GM21786 (cell line): ENCODE measurements around the gene HMX3.

Experiments
- ATAC-seq: cut with Tn5 transposase; IDR thresholded peaks from one replicate; pipeline ENCODE4 v1.9.1; 2021; ENCODE audit not compliant: unreplicated experiment

The HMX3 gene

GRCh38 chr10:123134343-123134914 is 1.3 kb upstream of the HMX3 start:
- no peak for ATAC-seq

- no peak for ATAC-seq
Observed at GRCh38 chr10:123134915-123135414, 805 bp upstream of the HMX3 start.

GRCh38 chr10:123136221-123136805 is 543 bp downstream of the HMX3 start:
- ATAC-seq: no peak

- ATAC-seq: no peak
Observed at GRCh38 chr10:123136806-123137642, 1.3 kb downstream of the HMX3 start.

- no peak for ATAC-seq
Observed at GRCh38 chr10:123139165-123139520, 3.4 kb downstream of the HMX3 start.

- no peak for ATAC-seq
Observed at GRCh38 chr10:123139521-123140163, 3.9 kb downstream of the HMX3 start.

GRCh38 chr10:123140164-123140982 is 4.6 kb downstream of the HMX3 start:
- no peak for ATAC-seq

- no peak for ATAC-seq
Observed at GRCh38 chr10:123140983-123141390, 5.2 kb downstream of the HMX3 start.

- no peak for ATAC-seq
Observed at GRCh38 chr10:123141791-123142700, 6.3 kb downstream of the HMX3 start.

GRCh38 chr10:123142701-123143161 is 7.0 kb downstream of the HMX3 start:
- ATAC-seq: no peak

GRCh38 chr10:123143162-123143824 is 7.5 kb downstream of the HMX3 start:
- no peak for ATAC-seq

- ATAC-seq: no peak
Observed at GRCh38 chr10:123143825-123144168, 8.0 kb downstream of the HMX3 start.

GRCh38 chr10:123144697-123145541 is 9.1 kb downstream of the HMX3 start:
- ATAC-seq: no peak

- ATAC-seq: no peak
Observed at GRCh38 chr10:123145542-123146012, 9.8 kb downstream of the HMX3 start.

- no peak for ATAC-seq
Observed at GRCh38 chr10:123146013-123146893, 10.5 kb downstream of the HMX3 start.

GRCh38 chr10:123146894-123147634 is 11.3 kb downstream of the HMX3 start:
- no peak for ATAC-seq
